HG02973 (cell line): Measurements from ENCODE around the gene DDRGK1.
"Not testable (repeated sequence)": the region's sequence is repeated elsewhere in the genome, so short reads cannot be mapped to it uniquely, and the experiment has no call there.

ENCODE experiments used
- ATAC-seq: cut with Tn5 transposase; IDR thresholded peaks from one replicate; pipeline ENCODE4 v1.9.1; 2021; ENCODE audit warnings: moderate library complexity; ENCODE audit not compliant: unreplicated experiment

DDRGK1 gene

GRCh38 chr20:3218307-3218988 lies 14.0 kb upstream of the DDRGK1 start:
- ATAC-seq, result no peak

GRCh38 chr20:3215359-3215917 lies 11.0 kb upstream of the DDRGK1 start:
- not testable (repeated sequence) for ATAC-seq

- ATAC-seq, result no peak
Measured at GRCh38 chr20:3213226-3213625, 8.7 kb upstream of the DDRGK1 start.

GRCh38 chr20:3210346-3210745 lies 5.9 kb upstream of the DDRGK1 start:
- ATAC-seq, result no peak

- ATAC-seq, result no peak
Measured at GRCh38 chr20:3209946-3210317, 5.5 kb upstream of the DDRGK1 start.

- ATAC-seq, result no peak
Measured at GRCh38 chr20:3209257-3209945, 4.9 kb upstream of the DDRGK1 start, which contains the start of gene ITPA. Gene ITPA (plus strand): TSS chr20:3209498. CDS start chr20:3209552, 54 bp downstream.

GRCh38 chr20:3208786-3209256 lies 4.3 kb upstream of the DDRGK1 start:
- no peak for ATAC-seq

GRCh38 chr20:3203315-3204123 lies 963 bp downstream of the DDRGK1 start:
- peak; percentile 19 for ATAC-seq

GRCh38 chr20:3202965-3203314 lies 1.5 kb downstream of the DDRGK1 start:
- no peak for ATAC-seq

GRCh38 chr20:3199976-3200755 lies 4.3 kb downstream of the DDRGK1 start:
- no peak for ATAC-seq

GRCh38 chr20:3199206-3199605 lies 5.3 kb downstream of the DDRGK1 start:
- ATAC-seq, result no peak

- ATAC-seq, result no peak
Measured at GRCh38 chr20:3195590-3196237, 8.8 kb downstream of the DDRGK1 start.

GRCh38 chr20:3194617-3195280 lies 9.7 kb downstream of the DDRGK1 start:
- ATAC-seq, result no peak

GRCh38 chr20:3193806-3194616 lies 10.5 kb downstream of the DDRGK1 start:
- no peak for ATAC-seq

- no peak for ATAC-seq
Measured at GRCh38 chr20:3192226-3193015, 12.1 kb downstream of the DDRGK1 start.

- ATAC-seq, result no peak
Measured at GRCh38 chr20:3190681-3191111, 13.8 kb downstream of the DDRGK1 start.

- ATAC-seq, result no peak
Measured at GRCh38 chr20:3189561-3190131, 14.8 kb downstream of the DDRGK1 start.
